GF-D8 (cell line): ENCODE results near the gene CACNG4.

ENCODE experiments used
- DNase-seq: peaks from one replicate; lab custom pipeline; 2025; lab: John Stamatoyannopoulos, UW

The CACNG4 gene

DNA sequence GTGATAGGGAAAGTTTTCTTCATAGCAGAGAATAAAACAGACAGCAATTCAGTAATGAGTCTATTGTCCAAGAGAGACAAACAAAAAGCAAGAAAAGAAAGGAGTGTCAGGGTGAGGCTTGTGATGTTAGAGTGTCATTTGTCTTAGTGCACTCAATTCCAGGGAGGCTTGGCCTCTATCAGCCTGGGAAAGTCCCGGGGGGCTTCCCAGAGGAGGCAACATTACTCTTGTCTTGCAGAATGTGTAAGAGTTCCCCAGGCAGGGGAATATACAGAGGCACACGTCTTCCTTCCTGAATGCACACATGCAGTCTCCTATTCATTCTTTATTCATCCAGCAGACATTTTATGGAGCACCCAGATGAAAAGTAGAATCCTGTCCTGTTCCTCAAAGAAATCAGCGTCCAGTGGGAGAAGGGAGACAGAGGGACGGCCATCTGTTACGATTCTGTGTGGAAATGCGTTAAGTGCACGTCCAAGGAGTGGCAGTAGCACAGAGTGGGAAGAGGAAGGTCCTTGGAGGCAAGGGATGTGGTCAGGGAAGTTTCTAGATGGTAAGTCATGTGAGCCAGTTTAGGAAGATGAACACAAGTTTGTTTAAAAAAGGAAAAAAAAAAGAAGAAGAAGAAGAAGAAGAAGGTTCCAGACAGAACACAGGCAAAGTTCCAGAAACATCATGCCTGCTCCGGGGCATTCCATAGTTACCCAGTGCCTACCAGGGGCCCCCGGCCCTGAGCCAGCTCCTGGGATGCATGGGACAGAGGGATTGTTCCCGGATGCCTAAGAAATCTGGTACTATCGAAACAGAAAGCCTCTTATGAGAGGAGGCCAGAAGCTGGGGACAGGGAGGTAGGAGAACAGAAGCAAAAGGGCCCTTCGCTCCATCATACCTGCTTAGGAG is 21.1 kb downstream of the CACNG4 start:
- no peak for DNase-seq

GRCh38 chr17:66986659-66987058 is 22.2 kb downstream of the CACNG4 start:
- no peak for DNase-seq

- DNase-seq: no peak
These were observed 22.6 kb downstream of the CACNG4 start for GRCh38 chr17:66987059-66987616.

DNA sequence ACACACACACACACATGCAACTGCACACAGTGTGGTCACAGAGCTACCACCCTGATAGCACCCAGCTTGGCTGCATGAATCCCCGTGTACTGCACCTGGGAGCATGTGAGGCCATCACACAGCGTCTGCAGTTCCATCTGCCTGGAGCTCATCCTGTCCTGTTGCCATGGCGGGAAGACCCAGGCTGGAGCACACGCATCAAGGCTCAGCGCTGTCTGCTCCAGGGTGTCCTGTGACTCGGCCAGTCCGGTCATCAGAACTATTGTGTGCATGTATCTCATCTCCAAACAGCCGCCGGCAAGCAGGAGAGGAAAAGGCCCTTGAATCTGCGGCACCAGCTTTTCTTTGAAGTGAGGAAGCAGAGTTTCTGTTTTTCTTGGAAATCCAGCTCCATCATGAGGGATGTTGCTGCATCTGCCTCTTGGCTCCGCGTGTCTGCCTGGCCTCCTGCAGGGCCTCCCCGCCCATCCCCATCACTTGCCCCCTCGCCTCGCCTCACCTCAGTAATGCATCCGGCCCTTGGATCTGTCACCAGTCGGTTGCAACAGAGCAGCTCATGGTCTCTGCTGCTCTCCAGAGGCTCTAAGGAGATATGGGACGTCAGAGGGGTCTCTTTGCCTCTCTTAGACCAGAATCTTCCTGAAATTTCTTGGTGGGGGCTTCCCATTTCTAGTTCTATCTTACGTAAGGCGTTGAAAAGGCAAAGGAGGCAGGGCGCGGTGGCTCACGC is 23.7 kb downstream of the CACNG4 start:
- no peak for DNase-seq

DNA sequence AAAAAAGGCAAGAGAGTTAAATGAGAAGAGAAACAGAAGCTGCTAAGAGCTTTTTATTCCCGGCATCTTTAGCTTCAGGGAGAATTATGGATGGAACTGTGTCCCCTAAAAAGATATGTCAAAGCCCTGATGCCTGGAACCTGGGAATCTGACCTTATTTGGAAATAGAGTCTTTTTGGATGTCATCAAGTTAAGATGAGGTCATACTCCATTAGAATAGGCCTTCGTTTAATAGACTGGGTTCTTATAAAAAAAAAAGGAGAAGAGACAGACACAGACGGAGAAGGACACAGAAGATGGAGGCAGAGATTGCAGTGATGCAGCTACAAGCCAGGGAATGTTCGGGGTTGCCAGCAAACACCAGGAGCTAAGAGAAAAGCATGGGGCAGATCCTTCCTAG is 24.6 kb downstream of the CACNG4 start:
- DNase-seq: no peak

- no peak for DNase-seq
These were observed 25.1 kb downstream of the CACNG4 start for GRCh38 chr17:66989579-66989978.

DNA sequence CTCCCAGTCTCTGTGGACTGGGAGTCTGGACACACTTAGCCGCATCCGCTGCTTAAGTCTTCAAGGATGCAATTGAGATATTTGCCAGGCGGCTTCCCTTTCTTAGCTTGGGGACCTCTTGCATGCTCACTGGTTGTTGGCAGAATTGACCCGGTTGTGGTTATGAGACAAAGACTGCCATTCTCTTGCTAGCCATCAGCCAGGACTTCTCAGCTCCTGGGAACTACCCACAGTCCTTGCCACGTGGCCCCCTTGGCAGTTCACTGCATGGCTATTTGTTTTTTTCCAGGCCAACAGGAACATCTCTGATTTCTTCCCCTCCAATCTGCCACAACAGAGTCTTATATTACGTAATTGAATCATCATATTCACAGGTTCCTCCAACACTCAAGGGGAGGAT is 25.5 kb downstream of the CACNG4 start:
- no peak for DNase-seq

DNA sequence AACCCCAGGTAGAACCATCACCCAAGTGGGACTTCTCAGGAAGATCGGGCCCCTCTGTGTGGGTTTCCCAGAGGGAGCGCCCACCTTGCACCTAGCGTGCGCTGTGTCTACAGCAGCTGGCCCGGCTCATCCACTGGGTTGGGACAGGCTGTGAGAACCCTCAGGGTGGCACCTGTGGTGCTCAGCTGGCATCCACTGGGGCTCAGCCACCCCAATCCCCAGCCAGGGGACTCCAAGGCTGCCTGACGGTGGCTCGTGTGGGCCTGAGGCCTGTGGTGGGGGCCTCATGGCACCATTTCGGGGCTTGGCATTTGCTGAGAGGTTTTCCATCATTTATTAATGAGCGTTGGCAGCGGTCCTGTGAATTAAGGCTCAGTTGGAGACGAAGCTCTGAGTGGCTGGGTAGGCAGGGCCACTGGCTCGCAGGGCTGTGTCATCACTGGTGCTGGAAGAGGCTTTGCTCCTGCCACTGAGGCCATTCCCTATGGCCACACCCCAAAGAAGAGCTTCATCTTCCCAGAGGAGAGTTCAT is 28.5 kb downstream of the CACNG4 start:
- DNase-seq: no peak

DNA sequence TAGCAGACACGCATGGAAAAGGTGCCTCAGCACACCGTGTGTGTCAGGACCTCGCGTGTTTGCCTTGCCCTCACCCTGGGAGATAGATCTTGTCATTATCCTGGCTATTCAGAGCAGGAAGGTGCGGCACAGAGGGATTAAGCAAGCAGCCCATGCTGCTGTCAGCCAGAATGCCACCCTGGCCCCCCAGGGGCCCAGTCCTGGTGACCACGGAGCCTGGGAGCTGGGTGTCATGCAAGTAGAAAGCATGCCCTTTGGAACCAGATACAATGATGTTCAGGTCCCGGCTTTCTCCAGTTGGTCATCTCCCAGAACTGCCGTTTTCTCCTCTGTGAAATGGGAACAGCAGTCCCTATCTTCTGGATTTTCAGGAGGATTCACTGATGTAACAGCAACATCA is 29.9 kb downstream of the CACNG4 start:
- no peak for DNase-seq

GRCh38 chr17:66994930-66995535 is 30.5 kb downstream of the CACNG4 start:
- DNase-seq: no peak

- no peak for DNase-seq
These were observed 31.4 kb downstream of the CACNG4 start for GRCh38 chr17:66995944-66996343.

- DNase-seq: no peak
These were observed 32.4 kb downstream of the CACNG4 start for GRCh38 chr17:66996926-66997325.

GRCh38 chr17:67003231-67003630 is 38.7 kb downstream of the CACNG4 start:
- DNase-seq: no peak

DNA sequence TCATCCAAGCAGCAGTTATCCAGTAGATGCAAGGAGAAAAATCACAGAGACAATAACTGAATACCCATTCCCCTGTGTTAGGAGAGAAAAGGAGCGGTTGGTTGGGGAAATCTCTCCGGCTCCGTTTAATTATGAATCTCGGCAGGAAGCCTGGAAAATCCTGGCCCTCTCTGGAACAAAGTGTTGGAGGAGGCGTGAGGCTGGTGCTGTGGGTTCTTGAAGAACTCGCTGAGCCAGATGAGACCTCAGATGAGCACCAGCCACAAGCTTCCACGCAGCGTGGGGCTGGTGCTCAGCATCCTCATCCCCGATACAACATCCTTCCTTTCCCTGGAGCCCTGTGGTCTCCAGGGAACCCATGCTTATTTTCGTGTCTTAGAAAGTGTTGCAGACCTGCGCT is 39.7 kb downstream of the CACNG4 start:
- DNase-seq: no peak

- DNase-seq: no peak
These were observed 42.8 kb downstream of the CACNG4 start for GRCh38 chr17:67007266-67007665.

DNA sequence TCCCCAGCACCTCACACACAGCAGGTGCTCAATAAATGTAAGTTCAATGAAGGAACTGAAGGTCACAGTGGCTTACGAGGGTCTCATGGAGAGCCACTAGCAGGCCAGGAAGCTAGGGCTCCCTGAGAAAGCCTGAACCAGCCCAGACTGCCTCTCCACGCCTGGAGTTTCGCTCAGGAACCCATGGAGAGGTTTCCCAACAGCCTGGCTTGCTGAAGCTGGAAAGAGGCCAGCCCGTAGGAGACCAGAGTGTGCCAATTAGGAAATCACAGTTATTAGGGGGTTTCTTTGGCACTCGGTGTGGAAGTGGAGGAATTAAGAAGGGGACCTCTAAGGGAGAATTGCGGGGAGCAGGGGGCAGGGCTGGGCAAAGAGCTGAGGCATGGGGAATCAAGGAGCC is 43.6 kb downstream of the CACNG4 start:
- DNase-seq: no peak

DNA sequence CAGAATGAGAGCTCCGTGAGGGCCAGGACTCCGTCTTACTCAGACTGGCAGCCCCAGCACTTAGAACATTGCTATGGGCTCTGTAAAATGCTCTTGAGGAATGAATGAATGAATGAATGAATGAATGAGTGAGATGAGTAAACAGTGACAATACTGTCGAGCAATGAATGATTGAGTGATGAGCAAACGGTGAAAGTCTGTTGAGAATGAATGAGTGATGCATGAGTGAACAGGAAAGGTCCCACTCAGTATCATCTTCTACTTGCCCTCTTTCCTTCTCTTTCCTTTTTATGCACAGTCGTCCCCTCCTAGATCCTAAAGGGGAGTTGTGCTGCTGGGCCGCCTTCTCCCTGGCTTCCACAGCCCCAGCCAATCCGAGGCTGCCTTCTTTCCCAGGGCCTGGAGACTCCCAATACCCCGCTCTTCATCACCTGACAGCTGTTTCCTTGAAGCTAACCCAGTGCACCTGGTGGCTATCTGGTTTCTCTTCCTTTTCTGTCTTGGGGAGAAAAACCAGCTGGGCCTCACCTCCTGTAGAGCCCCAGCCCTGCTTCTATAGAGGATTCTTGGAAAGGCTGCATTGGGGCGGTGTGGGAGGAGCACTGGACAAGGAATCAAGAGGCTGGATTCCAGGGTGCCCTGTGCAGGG is 47.1 kb downstream of the CACNG4 start:
- DNase-seq: no peak

GRCh38 chr17:67013891-67014290 is 49.4 kb downstream of the CACNG4 start:
- DNase-seq: no peak

DNA sequence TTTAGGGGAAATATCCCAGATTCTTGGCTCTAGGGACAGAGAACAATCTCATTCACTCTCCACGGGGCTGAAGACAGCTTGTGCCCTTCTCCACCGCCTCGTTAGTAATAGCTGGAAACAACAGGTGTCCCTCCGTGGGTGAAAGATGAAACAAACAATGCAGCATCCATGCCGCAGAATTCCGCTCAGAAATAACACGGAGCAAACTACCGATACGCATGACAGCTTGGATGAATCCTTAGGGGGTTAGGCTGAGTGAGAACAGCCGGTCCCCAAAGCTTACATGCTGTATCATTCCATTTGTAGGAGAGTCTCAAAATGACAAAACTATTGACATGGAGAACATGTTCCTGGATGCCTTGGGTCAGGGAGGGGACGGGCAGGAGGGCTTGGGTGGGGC is 50.5 kb downstream of the CACNG4 start:
- DNase-seq: no peak

- no peak for DNase-seq
These were observed 51.7 kb downstream of the CACNG4 start for GRCh38 chr17:67016039-67016762.

DNA sequence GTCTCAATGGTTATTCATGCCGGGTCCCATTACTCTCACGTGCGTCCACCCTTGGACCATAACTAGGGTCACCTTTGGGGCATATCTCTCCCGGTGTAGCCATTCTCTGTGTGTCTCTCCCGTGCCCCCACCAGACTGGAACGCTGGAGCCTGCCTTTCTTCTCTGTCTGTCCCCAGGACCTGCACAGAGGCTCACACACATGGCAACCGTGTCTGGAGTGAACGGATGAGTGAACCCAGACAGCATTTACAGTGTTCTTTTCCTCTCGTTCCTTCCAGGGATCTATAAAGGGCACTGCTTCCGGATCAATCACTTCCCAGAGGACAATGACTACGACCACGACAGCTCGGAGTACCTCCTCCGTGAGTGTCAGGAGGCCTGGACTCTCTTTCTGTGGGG is 53.4 kb downstream of the CACNG4 start:
- DNase-seq: no peak
